ENCODE measurements around the gene MAS1. TPM values are rescaled to one million over a fixed set of nuclear protein-coding genes. Genes with fewer than 3 reads are reported as not detected.

The MAS1 gene
- total RNA-seq, 1 experiment from 2014 or later = not detected

DNA sequence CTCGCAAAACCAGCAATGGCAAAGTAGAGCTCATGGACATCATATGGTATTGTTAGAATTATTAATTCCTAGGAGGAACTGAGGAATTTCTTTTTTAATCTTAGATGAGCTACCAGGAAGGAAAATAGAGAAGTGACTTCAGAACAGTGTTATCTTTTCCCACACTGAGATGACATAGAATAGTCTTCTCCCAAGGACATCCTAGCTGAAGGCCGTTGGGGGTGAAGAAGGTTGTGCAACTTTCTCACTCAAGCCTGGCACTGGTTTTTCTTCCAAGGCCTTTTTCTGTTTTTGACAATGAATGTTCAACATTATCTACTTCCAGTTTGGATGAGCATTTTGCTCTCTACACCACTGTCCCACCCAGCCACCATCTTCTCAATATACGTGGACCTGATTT, 35.8 kb upstream of the MAS1 start:
- Mint-ChIP-seq H3K4me3 (ENCODE audit: unreplicated experiment) (no peak overlapping the region), H3K9me3 (ENCODE audit: unreplicated experiment) (peaks cover 5% of the 10 kb centered on the region), H3K27ac (ENCODE audit: unreplicated experiment) (no peak overlapping the region), H3K4me1 (ENCODE audit: low read depth, unreplicated experiment) (no peaks in the 10 kb centered on the region), H3K27me3 (ENCODE audit: insufficient read depth, unreplicated experiment) (peaks cover 13% of the 10 kb centered on the region), H3K36me3 (ENCODE audit: insufficient read depth, unreplicated experiment) (no peaks in the 10 kb centered on the region)
- BruUV-seq (replicated peaks) = no TSS peak
- intact Hi-C loops (cut with micrococcal nuclease; ENCODE audit: unreplicated experiment) = loop anchor here (5.0 kb wide), 3 partner anchors 48 to 163 kb away; partner anchors contain the start of genes SOD2 and TCP1
- no peak for TF ChIP-seq CTCF (IDR thresholded peaks at IDR 0.05; ENCODE audit: insufficient read depth in 1 of 2, low read depth in 1 of 2, low read length in 1 of 2, severe bottlenecking in 1 of 2, unreplicated experiment in 1 of 2)
- Histone ChIP-seq H3K27me3 (replicated peaks; ENCODE audit: control insufficient read depth, insufficient read depth, low read length) (no peaks in the 10 kb centered on the region), H3K4me3 (ENCODE audit: low read depth, low read length) (no peak overlapping the region), H3K4me1 (no peaks in the 10 kb centered on the region), H3K36me3 (ENCODE audit: control insufficient read depth, insufficient read depth, low read length) (no peaks in the 10 kb centered on the region), H3K9me3 (no peaks in the 10 kb centered on the region)
- POLR2A ChIA-PET = no interaction called here
- CTCF ChIA-PET = no interaction called here
- DNase-seq = no peak

- TF ChIP-seq CTCF (IDR thresholded peaks at IDR 0.05; ENCODE audit: insufficient read depth in 1 of 2, low read depth in 1 of 2, low read length in 1 of 2, severe bottlenecking in 1 of 2, unreplicated experiment in 1 of 2) = no peak
- BruUV-seq (replicated peaks) = no TSS peak
- intact Hi-C loops (cut with micrococcal nuclease; ENCODE audit: unreplicated experiment) = no loop called here
- H3K9me3 ChIP-seq = no peaks in the 10 kb centered on the region
- H3K36me3 ChIP-seq (ENCODE audit: control insufficient read depth, insufficient read depth, low read length) = no peaks in the 10 kb centered on the region
- ChIA-PET POLR2A (no interaction called here), CTCF (no interaction called here)
- Mint-ChIP-seq H3K27me3 (ENCODE audit: insufficient read depth, unreplicated experiment) (peaks cover 16% of the 10 kb centered on the region), H3K36me3 (ENCODE audit: insufficient read depth, unreplicated experiment) (no peaks in the 10 kb centered on the region), H3K4me3 (ENCODE audit: unreplicated experiment) (no peak overlapping the region), H3K9me3 (ENCODE audit: unreplicated experiment) (no peaks in the 10 kb centered on the region), H3K4me1 (ENCODE audit: low read depth, unreplicated experiment) (no peaks in the 10 kb centered on the region), H3K27ac (ENCODE audit: unreplicated experiment) (no peak overlapping the region)
- no peaks in the 10 kb centered on the region for H3K4me1 ChIP-seq
- no peak for DNase-seq
- H3K27me3 ChIP-seq (replicated peaks; ENCODE audit: control insufficient read depth, insufficient read depth, low read length) = no peaks in the 10 kb centered on the region
- no peak overlapping the region for H3K4me3 ChIP-seq (ENCODE audit: low read depth, low read length)
These were observed 32.5 kb upstream of the MAS1 start for GRCh38 chr6:159858259-159858658.

- Histone ChIP-seq H3K4me3 (ENCODE audit: low read depth, low read length) (no peak overlapping the region), H3K4me1 (no peaks in the 10 kb centered on the region), H3K36me3 (ENCODE audit: control insufficient read depth, insufficient read depth, low read length) (no peaks in the 10 kb centered on the region), H3K9me3 (no peaks in the 10 kb centered on the region), H3K27me3 (replicated peaks; ENCODE audit: control insufficient read depth, insufficient read depth, low read length) (no peaks in the 10 kb centered on the region)
- no peaks in the 10 kb centered on the region for H3K4me1 Mint-ChIP-seq (ENCODE audit: low read depth, unreplicated experiment)
- no TSS peak for BruUV-seq (replicated peaks)
- peaks cover 16% of the 10 kb centered on the region for H3K27me3 Mint-ChIP-seq (ENCODE audit: insufficient read depth, unreplicated experiment)
- intact Hi-C loops (cut with micrococcal nuclease; ENCODE audit: unreplicated experiment) = loop anchor here (5.0 kb wide), 1 partner anchor 182 kb away; no protein-coding TSS in a partner anchor
- H3K36me3 Mint-ChIP-seq (ENCODE audit: insufficient read depth, unreplicated experiment) = no peaks in the 10 kb centered on the region
- POLR2A ChIA-PET = no interaction called here
- no peak overlapping the region for H3K27ac Mint-ChIP-seq (ENCODE audit: unreplicated experiment)
- CTCF ChIA-PET = no interaction called here
- no peak for TF ChIP-seq CTCF (IDR thresholded peaks at IDR 0.05; ENCODE audit: insufficient read depth in 1 of 2, low read depth in 1 of 2, low read length in 1 of 2, severe bottlenecking in 1 of 2, unreplicated experiment in 1 of 2)
- no peaks in the 10 kb centered on the region for H3K9me3 Mint-ChIP-seq (ENCODE audit: unreplicated experiment)
- no peak for DNase-seq
- no peak overlapping the region for H3K4me3 Mint-ChIP-seq (ENCODE audit: unreplicated experiment)
These were observed 30.3 kb upstream of the MAS1 start for GRCh38 chr6:159860482-159860881.
